Endothelial cell of umbilical vein (primary cell): ENCODE measurements around the gene THAP4. TPM values are rescaled to one million over a fixed set of nuclear protein-coding genes. Genes with fewer than 3 reads are reported as not detected.

ENCODE experiments used
- BruUV-seq: library from RNA; stranded (reverse); fragments of 400-500 nt; replicated peaks from 2 replicates; lab custom pipeline; 2021; lab: Mats Ljungman, UMichigan
- CTCF ChIA-PET: fragments of 300-600, 350-600 bp; sonication (Branson Sonifier 250); formaldehyde crosslinking; loops from one replicate; lab custom pipeline; 2021; ENCODE audit warnings: antibody characterized with exemption, inconsistent platforms; lab: Charles Lee
- POLR2A ChIA-PET: fragments of 300-600, 350-600 bp; sonication (Branson Sonifier 250); formaldehyde crosslinking; loops from one replicate; lab custom pipeline; 2021; ENCODE audit warnings: antibody characterized with exemption, inconsistent platforms; lab: Charles Lee
- DNase-seq: peaks from one replicate; pipeline ENCODE4 v3.0.0-alpha.2; 2011; ENCODE audit warnings: low read depth, low spot score
- FAIRE-seq: peaks from 2 replicates; lab custom pipeline; 2011; peaks lifted over from hg19 to GRCh38; lab: Jason Lieb, UNC
- H2AFZ ChIP-seq: 2 replicates; pipeline ENCODE4 v1.6.0; 2012; ENCODE audit warnings: low read depth, low read length, control low read depth, inconsistent platforms
- H3K27ac ChIP-seq: 2 replicates; pipeline ENCODE4 v1.5.1; 2011; ENCODE audit warnings: low read depth, mild to moderate bottlenecking, control low read depth, low read length, moderate library complexity; ENCODE audit not compliant: insufficient read depth
- H3K27me3 ChIP-seq, 2 experiments: 2 replicates each; pipeline versions ENCODE4 v1.6.0 to v1.6.1; 2011; ENCODE audit warnings: low read length in 2 of 2, mixed read lengths in 1 of 2; ENCODE audit not compliant: control insufficient read depth in 2 of 2, insufficient read depth in 2 of 2
- H3K36me3 ChIP-seq, 2 experiments: 2 replicates in 1 of 2; 3 replicates in 1 of 2; pipeline ENCODE4 v1.5.1; 2011; ENCODE audit warnings: low read length in 2 of 2, mild to moderate bottlenecking in 1 of 2, moderate library complexity in 1 of 2; ENCODE audit not compliant: control insufficient read depth in 2 of 2, insufficient read depth in 2 of 2; ENCODE audit errors: extremely low read depth in 1 of 2
- H3K4me1 ChIP-seq: 3 replicates; pipeline ENCODE4 v1.5.1; 2011; ENCODE audit warnings: mild to moderate bottlenecking, low read length; ENCODE audit not compliant: control insufficient read depth, insufficient read depth; ENCODE audit errors: extremely low read depth
- H3K4me2 ChIP-seq: 2 replicates; pipeline ENCODE4 v1.6.1; 2011; ENCODE audit warnings: low read length, control low read depth, mixed read lengths; ENCODE audit not compliant: insufficient read depth
- H3K4me3 ChIP-seq, 3 experiments: fragments of 200-600 bp in 1 of 3; sonication (generic), shearing (Covaris generic) in 1 of 3; replicated peaks in 1 of 3; 2 replicates each; pipeline ENCODE4 v1.5.1; 2011 to 2016; ENCODE audit warnings: control low read depth in 3 of 3, low read length in 3 of 3, mild to moderate bottlenecking in 2 of 3, inconsistent platforms in 1 of 3, low read depth in 1 of 3, moderate library complexity in 1 of 3; ENCODE audit not compliant: insufficient read depth in 1 of 3
- H3K79me2 ChIP-seq: 2 replicates; pipeline ENCODE4 v1.6.0; 2012; ENCODE audit warnings: low read length, inconsistent platforms; ENCODE audit not compliant: control insufficient read depth, insufficient read depth
- H3K9ac ChIP-seq: replicated peaks from 2 replicates; pipeline ENCODE3; 2011; ENCODE audit warnings: low read length, control low read depth; ENCODE audit not compliant: insufficient read depth; ENCODE audit errors: extremely low read depth
- H3K9me1 ChIP-seq: replicated peaks from 3 replicates; pipeline ENCODE4 v1.6.0; 2011; ENCODE audit warnings: mild to moderate bottlenecking, low read length; ENCODE audit not compliant: control insufficient read depth, insufficient read depth; ENCODE audit errors: extremely low read depth
- H3K9me3 ChIP-seq: replicated peaks from 2 replicates; pipeline ENCODE4 v1.5.1; 2012; ENCODE audit warnings: low read length, inconsistent platforms; ENCODE audit not compliant: control insufficient read depth, insufficient read depth
- H4K20me1 ChIP-seq: replicated peaks from 2 replicates; pipeline ENCODE3; 2011; ENCODE audit warnings: mild to moderate bottlenecking, low read length; ENCODE audit not compliant: control insufficient read depth, insufficient read depth; ENCODE audit errors: extremely low read depth
- EZH2 ChIP-seq: IDR thresholded peaks from 2 replicates; pipeline ENCODE4 v1.6.1; 2012; ENCODE audit warnings: borderline replicate concordance, low read depth, mild to moderate bottlenecking, moderate library complexity, low read length, inconsistent platforms; ENCODE audit not compliant: severe bottlenecking
- FOS ChIP-seq: IDR thresholded peaks from 2 replicates; pipeline ENCODE4 v1.6.1; 2011; ENCODE audit warnings: mild to moderate bottlenecking, low read length, moderate library complexity, borderline replicate concordance; ENCODE audit not compliant: insufficient read depth
- GATA2 ChIP-seq: IDR thresholded peaks from 2 replicates; pipeline ENCODE4 v1.7.0; 2011; ENCODE audit warnings: low read depth, mild to moderate bottlenecking, moderate library complexity, mixed read lengths, low read length; ENCODE audit not compliant: insufficient read length, insufficient read depth
- JUN ChIP-seq: IDR thresholded peaks from 2 replicates; pipeline ENCODE4 v1.6.1; 2011; ENCODE audit warnings: borderline replicate concordance, low read depth; ENCODE audit not compliant: insufficient read length, insufficient read depth
- MAX ChIP-seq: IDR thresholded peaks from 2 replicates; pipeline ENCODE4 v1.6.1; 2011; ENCODE audit not compliant: insufficient read depth, insufficient read length
- MYC ChIP-seq: IDR thresholded peaks from one replicate; pipeline ENCODE4 v1.6.1; 2011; ENCODE audit warnings: mild to moderate bottlenecking, low read depth, low read length
- POLR2A ChIP-seq: IDR thresholded peaks from 2 replicates; pipeline ENCODE4 v1.6.1; 2012; ENCODE audit warnings: low read depth, mild to moderate bottlenecking, control low read depth, low read length
- POLR2AphosphoS5 ChIP-seq: IDR thresholded peaks from 2 replicates; pipeline ENCODE4 v1.6.1; 2012; ENCODE audit warnings: low read depth, mild to moderate bottlenecking, control low read depth, low read length, moderate library complexity; ENCODE audit not compliant: insufficient read depth
- dilution Hi-C: fragments of 300-500 bp; cut with MboI; formaldehyde crosslinking; loops from one replicate; pipeline ENCODE4 v1.15.0; 2019; ENCODE audit warnings: low sequenced_read_pairs; ENCODE audit not compliant: extremely low pct_ligation_motif_present
- intact Hi-C: fragments of 100-400 bp; cut with micrococcal nuclease; formaldehyde crosslinking; loops from one replicate; pipeline ENCODE4 v1.10.0; 2022
- polyA plus RNA-seq, 4 experiments: library from polyadenylated mRNA; depleted of rRNA in 3 of 4; stranded (reverse) in 3 of 4; unstranded in 1 of 4; fragments of >200 nt; gene quantifications; 2 replicates each; pipeline versions ENCODE4 v1.2.1 to v1.2.3, GENCODE V29; 2011 to 2012; ENCODE audit warnings: missing spikeins in 1 of 4
- total RNA-seq: library from RNA; stranded (reverse); gene quantifications from 2 replicates; pipeline ENCODE4 v1.2.3, GENCODE V29; 2021
- TF ChIP-seq, protein P1 (sequence below), 2 donors: IDR thresholded peaks; 1 replicate in 1 of 2; 2 replicates in 1 of 2; pipeline ENCODE4 v1.5.1; 2011; ENCODE audit warnings: low read length in 2 of 2, mild to moderate bottlenecking in 2 of 2, moderate library complexity in 2 of 2, control low read depth in 1 of 2, inconsistent platforms in 1 of 2, low read depth in 1 of 2; ENCODE audit not compliant: insufficient read depth in 1 of 2; ENCODE audit errors: extremely low read depth in 1 of 2

The THAP4 gene
- total and polyA plus RNA-seq, 2 donors (not counting 3 experiments of a cell fraction or from before 2014, with no cell fraction given): 45.4 to 47.4 TPM

DNA sequence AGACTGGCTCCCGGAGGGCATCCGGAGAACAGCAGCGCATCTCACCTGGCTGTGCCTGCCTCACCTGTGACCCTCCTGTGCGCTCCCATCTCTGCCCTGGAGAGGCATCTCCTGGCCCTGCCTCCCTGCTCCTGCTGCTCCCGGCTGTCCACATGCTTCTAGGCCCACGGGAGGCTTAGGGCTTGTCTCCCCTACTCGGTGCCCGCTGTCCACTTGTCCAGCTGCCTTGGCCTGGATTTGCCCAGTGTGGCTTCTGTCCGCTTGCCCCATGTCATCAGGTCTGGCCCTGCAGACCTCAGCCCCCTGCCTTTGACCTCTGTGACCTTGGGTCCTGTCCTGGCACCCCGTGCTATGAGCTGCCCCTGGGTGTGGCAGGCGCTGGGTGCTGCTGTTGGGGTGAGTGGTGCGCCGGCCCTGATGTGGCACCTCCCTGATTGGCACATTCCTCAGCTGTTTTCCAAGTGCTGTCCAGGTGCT is 73.9 kb downstream of the THAP4 start:
- no TSS peak for BruUV-seq
- Histone ChIP-seq H3K4me2 (no peak overlapping the region), H3K9ac (no peak overlapping the region), H3K27ac (no peak overlapping the region), H3K36me3 (peaks cover 5 to 25% of the 10 kb centered on the region in 2 experiments), H3K79me2 (peaks cover 50% of the 10 kb centered on the region), H3K4me3 (no peak overlapping the region), H3K27me3 (no peaks in the 10 kb centered on the region), H3K9me1 (no peaks in the 10 kb centered on the region), H4K20me1 (no peaks in the 10 kb centered on the region), H3K9me3 (no peaks in the 10 kb centered on the region), H3K4me1 (peaks cover 28% of the 10 kb centered on the region), H2AFZ (no peak overlapping the region)
- FAIRE-seq: no peak
- intact Hi-C loops: no loop called here
- CTCF ChIA-PET: interaction anchor here (1.9 kb wide), 1 partner anchor 55 kb away, joined by 7 read pairs; the partner anchor contains the start of gene STK25
- POLR2A ChIA-PET: no interaction called here
- dilution Hi-C loops: no loop called here
- TF ChIP-seq GATA2 (no peak), MYC (no peak), FOS (no peak), POLR2A (no peak), JUN (no peak), POLR2AphosphoS5 (no peak), EZH2 (no peak), MAX (no peak)
- TF ChIP-seq, protein P1, sequence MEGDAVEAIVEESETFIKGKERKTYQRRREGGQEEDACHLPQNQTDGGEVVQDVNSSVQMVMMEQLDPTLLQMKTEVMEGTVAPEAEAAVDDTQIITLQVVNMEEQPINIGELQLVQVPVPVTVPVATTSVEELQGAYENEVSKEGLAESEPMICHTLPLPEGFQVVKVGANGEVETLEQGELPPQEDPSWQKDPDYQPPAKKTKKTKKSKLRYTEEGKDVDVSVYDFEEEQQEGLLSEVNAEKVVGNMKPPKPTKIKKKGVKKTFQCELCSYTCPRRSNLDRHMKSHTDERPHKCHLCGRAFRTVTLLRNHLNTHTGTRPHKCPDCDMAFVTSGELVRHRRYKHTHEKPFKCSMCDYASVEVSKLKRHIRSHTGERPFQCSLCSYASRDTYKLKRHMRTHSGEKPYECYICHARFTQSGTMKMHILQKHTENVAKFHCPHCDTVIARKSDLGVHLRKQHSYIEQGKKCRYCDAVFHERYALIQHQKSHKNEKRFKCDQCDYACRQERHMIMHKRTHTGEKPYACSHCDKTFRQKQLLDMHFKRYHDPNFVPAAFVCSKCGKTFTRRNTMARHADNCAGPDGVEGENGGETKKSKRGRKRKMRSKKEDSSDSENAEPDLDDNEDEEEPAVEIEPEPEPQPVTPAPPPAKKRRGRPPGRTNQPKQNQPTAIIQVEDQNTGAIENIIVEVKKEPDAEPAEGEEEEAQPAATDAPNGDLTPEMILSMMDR (IDR thresholded peaks at IDR 0.05; ENCODE audit: extremely low read depth in 1 of 2, insufficient read depth in 1 of 2, low read depth in 1 of 2, low read length in 2 of 2): no peak
- no peak for DNase-seq
